HG03457 (cell line): Measurements from ENCODE around the gene SND1.

Experiments
- ATAC-seq: cut with Tn5 transposase; IDR thresholded peaks from one replicate; pipeline ENCODE4 v1.9.1; 2021; ENCODE audit warnings: moderate number of reproducible peaks; ENCODE audit not compliant: unreplicated experiment

The SND1 gene

DNA sequence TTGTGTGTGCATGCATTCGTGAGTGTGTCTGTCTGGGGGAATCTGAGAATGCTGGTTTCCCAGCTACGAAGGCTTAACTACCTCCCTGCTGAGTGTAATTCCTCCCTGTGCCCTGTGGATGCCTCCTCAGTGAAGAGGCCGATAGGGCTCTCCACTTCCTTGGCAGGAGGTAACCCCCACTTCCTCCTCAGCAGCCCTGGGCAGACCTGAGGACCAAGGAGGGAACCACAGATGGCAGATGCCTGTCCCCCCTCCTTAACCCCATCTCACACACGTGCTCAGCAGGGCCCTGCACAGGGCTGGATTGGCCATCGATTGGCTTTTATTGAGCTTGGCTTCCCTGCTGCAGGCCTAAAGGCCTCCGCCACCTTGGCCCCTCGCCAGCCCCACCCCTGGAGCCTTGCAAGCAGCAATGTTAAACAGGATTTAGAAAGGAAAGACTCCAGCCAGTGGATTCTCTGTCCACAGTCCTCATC lies 424.8 kb downstream of the SND1 start:
- no peak for ATAC-seq

DNA sequence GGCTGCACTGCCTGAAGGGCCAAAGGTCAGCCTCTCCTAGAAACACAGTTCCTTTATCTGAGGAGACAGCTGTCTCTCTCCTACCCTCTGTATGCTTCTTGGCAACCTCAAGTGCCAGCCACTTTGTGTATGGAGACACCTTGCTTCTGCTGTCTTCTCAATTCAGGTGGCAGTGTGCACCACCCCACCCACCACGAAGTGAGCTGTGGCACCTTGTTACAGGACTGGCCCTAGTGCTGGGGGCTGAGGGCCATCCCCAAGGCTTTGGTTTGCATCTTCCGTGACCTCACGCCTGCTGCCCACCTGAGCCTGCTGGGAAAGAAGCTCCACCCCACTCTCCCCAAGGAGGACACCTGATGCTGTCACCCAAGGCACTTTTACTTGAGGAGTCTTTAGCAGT lies 426.3 kb downstream of the SND1 start:
- ATAC-seq, result no peak

DNA sequence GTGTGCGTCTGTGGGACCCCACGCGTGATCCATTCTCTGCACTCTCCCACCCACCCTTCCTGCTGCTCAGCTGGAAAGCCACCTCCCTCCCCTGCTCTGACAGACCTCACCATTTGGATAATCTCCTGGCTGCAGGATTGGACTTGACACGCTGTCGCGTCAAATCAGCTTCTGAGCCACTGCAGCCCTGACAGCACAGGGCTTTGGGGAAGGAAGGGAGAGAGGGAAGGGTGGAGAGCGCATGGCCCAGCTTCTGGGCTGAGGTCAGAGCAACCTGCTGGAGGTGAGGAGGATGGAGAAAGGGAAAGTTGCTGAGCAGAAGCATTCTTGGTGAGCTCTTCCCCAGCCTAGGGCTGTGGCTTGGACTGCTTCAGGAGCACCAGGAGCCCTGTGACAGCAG lies 428.2 kb downstream of the SND1 start:
- ATAC-seq, result no peak

DNA sequence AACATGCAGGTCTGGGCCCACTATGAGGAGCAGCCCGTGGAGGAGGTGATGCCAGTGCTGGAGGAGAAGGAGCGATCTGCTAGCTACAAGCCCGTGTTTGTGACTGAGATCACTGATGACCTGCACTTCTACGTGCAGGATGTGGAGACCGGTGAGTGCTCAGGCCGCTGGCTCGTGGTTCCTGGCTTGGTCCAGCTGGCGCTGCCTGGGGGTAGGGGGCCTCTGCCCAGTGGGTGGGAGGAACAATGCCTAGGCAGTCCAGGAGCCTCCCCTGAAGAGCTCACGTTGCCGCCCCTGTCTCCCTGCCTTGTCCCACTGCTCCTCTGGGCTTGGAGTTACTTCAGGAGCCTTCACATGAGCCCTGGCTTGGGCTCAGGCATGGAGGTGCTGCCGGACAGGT lies 429.4 kb downstream of the SND1 start:
- ATAC-seq, result no peak

DNA sequence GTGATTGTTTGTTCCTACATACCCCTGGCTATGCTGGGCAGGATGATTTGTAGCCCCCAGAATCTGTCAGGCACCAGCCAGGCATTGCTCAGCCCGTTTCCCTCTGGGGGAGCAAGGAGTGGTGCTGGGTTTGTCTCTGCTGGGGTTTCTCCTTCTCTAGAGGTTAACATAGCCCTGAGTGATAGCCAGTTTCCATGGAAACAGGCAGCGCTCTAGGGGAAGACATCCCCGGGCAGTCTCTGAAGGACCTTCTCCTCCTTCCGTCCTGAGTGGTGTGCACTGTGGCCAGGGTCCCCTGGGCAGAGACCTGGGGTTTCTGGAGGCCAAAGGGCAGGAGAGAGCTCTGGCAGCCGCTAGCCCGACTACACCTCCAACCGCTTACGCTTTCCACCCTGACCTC lies 429.8 kb downstream of the SND1 start:
- no peak for ATAC-seq

DNA sequence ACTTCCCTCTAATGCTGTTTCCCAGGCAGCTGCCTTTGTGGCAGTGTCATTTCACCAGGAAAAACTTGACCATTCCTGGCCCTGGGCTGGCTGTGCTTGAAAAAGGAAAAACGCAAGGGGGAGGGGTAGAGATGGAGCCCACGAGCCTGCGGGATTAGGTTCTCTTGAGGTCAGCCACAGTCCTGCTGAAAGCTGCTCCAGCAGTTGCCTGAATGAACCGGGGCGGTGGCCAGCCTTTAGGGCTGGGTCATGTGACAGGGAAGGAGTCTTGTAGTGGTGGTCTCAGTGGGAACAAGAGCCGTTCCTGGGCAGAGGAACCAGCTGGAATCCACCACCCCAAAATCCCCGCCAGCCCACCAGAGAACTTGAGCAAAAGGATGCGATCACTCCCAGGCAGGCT lies 430.4 kb downstream of the SND1 start:
- ATAC-seq, result no peak

DNA sequence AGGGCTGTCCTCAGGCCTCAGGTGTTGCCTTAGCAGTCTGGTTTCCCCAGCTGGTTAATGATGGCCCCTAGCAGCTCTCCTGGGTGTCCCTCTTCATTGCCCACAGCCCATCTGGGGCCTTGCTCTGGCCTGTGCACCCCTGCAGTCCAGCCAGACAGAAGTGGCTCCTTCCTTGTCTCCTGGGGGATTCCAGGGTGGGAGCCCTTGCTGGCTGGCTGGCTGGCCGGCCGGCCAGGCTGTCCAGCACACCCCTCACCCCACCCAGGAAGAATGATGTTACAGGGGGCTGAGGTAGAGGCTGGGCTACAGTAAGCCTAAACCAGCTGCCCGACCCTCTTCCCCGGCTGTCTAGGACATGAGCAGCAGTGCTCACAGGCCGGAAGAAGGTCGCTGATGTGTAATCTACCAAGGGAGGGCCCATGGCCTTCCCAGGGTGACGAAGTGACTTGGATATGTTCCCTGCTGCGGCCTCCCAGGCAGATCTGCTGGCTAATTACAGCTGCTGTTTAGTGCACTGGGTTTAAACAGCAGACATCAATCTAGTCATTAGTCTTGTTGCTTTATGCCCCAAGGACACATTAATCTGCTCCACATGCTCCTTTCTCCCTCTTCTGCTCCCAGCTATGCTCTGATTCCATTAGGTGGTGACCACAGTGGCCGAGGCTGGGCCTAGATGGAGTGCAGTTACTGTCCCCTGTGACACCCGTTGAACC lies 433.1 kb downstream of the SND1 start:
- ATAC-seq, result no peak

DNA sequence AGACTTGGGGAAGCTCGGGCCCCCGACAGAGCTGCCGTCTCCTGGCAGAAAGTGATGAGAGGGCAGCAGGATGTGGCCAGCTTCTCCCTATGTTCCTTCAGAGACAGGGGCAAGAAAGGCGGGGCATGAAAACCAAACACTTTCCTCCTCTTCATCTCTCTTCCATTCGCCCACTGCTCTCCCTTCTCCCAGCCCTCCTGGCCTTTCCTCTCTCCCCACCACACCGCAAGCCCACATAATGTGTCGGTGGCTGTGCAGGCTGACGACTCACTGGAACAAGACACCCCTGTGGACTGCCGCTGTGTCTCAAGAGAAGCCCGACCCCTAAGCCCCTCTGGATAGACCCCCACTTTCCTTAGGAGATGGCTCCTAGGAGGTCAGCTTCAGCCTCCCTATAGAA lies 438.5 kb downstream of the SND1 start:
- ATAC-seq, result no peak

DNA sequence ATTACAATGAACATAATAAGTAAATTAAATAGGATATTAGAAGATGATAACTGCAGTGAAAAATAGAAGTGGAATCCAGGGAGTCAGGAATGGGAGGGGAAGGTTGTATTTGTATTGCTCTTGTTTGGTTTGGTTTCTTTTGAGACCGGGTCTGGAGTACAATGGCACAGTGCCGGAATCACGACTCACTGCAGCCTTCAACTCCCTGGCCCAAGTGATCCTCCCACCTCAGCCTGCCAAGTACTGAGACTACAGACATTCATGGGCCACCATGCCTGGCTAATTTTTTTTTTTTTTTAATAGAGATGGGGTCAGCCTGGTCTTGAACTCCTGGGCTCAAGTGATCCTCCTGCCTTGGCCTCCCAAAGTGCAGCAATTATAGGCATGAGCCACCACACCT lies 439.1 kb downstream of the SND1 start:
- no peak for ATAC-seq

DNA sequence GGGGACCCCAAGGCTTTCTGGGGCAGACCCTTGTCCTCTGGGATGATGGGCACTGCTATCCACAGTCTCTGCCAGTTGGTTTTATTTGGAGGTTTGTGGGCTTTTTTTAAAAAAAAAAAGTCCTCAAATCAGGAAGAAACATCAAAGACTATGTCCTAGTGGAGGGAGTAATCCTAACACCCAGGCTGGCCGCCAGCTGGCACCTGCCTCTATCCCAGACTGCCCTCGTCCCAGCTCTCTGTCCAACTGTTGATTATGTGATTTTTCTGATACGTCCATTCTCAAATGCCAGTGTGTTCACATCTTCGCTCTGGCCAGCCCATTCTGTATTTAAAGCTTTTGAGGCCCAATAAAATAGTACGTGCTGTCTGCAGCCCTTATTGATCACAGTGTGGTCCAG lies 440.2 kb downstream of the SND1 start:
- ATAC-seq, result no peak

DNA sequence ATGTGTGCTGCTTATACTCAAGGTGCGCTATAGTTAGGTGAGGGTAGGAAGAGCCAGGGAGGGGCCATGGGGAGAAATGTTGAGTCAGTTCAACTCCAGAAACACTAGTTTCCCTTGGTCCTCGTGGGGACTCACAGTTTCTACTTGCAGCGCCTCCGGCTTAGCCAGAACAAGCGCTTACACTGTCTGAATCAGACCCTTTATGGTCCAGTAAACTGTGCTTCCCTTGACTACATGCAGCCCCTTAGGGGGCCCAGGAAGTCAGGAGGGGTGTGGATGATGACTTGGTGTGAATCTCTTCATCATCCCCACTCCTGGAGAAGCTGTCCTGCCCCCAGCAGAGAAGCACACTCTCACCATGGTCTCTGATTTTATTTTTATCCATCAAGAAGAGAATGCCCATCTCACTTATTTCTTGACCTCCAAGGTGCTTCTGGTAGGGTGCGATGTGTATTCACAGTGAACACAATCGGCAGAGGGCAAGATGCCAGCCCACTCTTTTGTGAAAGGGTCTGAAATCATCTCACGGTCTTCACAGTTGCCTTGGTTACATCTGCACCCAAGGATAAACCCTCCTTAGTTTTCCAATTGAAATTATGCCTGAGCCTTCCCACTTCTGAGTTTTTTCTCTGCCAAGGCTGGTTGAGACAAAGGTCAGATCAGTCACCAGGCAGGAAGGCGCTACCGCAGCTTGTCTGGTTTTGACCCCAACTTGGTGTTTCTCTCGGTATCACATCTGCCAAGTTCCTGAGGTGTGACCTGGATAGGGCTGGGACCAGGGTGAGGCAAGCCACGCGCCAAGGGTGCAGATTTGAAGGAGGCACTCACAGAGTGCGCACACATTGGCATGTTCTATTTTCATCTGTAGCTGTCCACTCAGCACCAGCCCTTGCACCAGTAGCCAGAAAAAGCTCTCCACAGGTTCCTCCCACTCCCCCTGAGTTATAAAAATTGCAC lies 441.9 kb downstream of the SND1 start:
- ATAC-seq, result no peak

DNA sequence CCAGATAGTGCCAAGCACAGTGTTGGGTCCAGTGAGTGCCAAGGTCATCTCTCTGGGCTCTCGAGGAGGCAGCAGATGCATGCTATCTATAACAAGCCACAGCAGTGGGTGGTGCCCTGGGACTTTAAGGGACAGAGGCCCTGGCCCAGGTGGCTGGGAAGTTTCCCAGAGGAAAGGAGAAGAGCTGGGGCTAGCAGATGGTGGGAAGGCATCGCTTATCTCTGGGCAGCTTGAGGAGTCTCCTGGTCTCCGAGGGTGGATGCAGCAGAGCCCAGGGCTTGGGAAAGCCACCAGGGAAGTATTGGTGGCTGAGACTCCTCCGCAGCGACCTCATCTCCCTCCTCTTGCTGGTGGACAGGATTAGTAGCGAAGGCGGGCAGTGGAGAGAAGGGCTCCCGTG lies 442.7 kb downstream of the SND1 start:
- ATAC-seq, result no peak

DNA sequence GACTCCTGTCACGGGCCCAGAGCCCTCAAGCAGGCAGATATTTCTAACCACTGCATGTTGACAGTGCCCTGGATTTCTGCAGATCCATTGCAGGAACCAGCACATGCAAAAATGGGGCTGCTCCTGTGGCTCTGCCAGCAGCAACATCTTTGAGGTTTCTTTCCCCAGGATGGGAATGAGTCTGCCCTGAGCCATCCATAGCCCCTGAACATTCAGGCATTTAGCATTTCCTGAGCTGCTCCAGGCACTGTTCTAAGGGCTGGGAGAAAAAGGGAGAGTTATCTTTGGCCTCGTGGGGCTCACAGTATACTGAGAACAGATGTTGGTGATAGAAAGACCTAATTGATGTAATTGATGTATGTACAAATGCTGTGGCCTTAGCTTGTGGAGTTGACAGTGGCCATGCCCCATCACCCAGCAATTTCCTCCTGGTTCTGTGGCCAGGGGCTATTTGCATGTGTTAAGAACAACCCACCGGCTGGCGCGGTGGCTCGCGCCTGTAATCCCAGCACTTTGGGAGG lies 445.3 kb downstream of the SND1 start:
- ATAC-seq, result no peak

DNA sequence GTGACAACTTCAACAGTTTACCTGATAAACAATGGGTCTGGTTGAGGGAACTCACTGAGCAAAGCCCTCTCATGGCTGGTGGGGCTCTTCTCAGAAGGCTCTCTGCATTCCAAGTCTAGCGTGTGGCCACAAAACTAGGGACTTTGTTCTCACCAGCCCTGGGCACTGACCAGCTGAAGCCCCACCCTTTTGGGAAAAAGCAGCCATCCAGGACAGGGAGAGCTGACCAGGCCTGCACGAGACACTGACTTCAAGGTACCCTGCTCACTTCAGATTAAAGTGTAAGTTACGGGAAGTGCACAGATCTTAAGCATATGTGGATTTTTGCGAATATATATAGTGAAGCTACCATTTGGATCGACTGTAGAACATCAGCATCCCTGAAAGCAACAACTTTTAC lies 446.6 kb downstream of the SND1 start:
- ATAC-seq, result no peak

DNA sequence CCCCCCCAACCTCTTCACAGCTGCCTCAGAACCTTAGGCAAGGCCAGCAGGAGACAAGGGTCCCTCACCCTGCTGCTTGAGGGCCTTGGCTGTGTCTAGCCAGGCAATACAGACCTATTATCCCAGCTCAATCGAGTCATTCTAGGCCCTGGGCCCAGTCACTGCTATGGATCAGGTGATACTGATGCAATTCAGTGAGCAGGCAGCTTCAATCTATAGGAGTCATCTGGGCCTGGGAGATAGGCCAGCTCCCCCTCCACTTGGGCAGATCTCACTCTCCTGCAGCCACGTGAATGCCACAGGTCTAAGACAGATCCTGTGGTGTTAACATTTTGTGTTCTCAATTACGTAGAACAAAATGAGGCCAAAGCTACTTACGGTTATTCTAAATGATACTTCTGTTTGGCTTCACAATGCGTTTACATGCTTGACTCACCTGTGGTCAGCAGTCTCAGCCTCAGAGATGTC lies 447.2 kb downstream of the SND1 start:
- no peak for ATAC-seq

DNA sequence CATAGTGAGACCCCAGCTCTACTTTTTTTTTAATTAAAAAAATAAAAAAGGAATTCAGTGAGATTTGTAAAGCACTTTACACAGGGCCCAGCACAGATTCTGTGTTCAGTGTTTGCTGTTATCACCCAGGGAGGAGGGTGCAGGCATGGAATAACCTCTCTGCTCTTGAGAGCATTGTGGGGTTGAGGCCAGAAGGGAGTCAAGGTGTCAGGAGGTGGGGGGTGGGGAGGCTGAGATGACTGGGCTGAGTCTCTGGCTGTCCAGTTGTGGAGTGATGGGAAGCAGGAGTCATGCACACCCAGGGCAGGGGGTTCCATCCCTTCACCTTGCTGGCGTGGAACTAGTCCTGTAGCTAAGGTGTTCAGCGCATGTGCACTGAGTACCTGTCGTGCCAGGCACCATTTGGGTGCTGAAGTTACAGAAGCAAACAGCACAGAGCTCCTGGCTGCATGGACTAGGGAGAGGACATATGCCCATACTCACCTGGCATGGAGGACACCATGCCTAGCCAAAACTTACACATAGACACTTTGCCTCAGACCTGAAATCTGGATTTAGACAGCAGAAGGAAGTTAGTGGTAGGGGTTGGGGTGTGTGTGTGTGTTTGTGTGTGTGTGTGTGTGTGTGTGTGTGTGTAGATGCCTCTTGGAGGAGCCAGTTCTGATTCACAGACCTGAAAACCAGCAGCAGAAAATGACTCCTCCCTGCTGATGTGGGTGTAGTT lies 448.4 kb downstream of the SND1 start:
- no peak for ATAC-seq

DNA sequence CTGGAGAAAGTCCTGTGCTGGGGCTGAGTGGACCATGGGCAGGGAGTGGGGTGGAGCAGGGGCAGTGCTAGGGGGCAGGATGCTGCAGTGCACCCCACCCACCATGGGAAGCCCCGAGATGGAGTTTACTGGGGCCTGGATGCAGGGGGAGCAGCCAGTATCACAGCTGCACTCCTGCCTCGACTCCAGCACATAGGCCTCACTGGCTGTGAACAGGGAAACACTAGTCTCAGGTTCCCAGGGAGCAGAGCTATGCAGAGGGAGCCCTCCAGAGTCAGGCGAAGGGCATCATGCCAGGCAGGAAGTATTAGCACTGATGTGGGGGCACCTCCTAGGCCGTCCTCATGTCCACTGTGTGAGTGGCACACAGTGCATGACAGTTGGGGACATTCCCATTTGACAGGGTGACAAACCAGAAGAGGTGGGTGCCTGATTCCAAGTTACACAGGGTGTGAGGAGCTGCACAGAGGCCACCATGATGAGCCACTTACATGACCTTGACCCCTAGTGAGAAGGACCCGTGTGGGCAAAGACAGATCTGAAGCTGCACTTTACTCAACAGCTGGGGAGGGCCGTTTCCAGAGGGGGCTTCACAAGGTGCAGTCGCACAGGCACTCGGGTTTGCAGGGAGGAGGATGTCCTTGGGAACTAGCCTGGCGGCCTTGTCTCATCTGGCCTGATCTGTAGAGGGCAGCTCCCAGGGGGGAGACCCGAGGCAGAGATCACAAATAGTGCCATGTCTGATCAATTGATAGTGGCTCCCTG lies 449.1 kb downstream of the SND1 start:
- no peak for ATAC-seq

DNA sequence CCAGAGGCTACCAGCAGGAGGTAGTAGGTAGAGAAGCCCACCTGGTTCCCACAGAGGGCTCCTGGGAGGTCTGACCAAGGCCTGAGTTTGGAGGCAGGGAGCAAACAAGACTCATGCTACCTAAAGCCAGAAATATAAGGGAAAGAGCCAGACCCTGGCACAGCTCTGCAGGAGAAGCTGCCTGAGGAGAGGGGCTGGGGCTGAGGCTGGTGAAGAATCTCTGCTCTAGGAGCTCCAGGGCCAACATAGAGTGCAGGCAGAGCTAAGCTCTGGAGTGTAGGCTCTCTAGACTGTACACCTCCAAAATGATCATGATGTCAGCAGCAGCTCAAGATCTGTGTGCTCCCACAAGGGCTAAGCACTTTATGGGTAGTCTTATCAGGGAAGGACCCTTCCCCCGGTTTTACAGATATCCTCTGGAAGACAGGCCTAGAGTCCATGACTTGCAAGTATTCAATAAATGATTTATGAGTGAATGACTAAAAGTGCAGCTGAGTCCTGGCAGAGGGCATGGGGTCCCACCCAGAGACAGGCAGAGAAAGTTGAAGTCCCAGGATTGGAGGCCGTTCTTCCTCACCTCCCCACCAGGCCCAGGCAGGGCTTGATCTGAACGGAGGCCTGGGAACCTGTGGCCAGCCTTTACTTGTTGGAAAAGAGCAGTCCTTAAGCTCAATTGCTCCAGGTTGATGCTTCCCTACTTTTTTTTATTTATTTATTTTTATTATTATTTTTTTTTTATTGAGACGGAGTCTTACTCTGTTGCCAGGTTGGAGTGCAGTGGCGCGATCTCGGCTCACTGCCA lies 450.7 kb downstream of the SND1 start:
- ATAC-seq, result no peak

DNA sequence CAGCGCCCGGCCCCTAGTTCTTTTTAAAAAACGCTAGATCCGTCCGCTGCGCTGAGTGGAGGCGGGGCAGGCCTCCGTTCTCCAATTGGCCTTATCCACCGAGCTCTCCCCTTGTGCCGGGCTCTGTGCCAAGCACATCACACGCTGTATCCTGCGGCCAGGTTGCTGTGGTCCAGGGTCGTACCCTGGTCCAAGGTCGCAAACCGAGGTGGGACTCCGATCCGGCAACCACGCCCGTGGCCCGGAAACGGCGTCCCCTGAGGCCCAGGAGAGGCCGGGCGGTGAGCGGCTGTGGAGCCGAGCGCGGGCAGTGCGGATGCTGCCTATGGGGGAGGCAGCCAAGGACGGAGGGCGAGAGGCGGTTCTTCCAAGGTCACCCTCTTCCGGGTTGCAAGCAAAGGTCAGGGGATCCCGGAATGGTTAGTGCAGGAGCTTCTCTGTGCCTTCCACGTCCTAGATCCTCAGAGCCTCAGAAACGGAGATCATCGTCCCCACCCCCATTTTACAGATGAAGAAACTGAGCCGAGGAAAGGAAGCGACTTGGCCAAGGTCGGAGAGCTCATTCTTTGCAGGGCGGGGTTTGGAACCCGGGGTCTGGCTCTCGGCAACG lies 451.6 kb downstream of the SND1 start:
- ATAC-seq, result no peak
